ENCODE measurements around the gene MTARC1.

GRCh38 chr1:220812308-220812707 lies 25.6 kb downstream of the MTARC1 start:
- TF ChIP-seq, protein P1, sequence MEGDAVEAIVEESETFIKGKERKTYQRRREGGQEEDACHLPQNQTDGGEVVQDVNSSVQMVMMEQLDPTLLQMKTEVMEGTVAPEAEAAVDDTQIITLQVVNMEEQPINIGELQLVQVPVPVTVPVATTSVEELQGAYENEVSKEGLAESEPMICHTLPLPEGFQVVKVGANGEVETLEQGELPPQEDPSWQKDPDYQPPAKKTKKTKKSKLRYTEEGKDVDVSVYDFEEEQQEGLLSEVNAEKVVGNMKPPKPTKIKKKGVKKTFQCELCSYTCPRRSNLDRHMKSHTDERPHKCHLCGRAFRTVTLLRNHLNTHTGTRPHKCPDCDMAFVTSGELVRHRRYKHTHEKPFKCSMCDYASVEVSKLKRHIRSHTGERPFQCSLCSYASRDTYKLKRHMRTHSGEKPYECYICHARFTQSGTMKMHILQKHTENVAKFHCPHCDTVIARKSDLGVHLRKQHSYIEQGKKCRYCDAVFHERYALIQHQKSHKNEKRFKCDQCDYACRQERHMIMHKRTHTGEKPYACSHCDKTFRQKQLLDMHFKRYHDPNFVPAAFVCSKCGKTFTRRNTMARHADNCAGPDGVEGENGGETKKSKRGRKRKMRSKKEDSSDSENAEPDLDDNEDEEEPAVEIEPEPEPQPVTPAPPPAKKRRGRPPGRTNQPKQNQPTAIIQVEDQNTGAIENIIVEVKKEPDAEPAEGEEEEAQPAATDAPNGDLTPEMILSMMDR (IDR thresholded peaks at IDR 0.05), result no peak
- no peak for TF ChIP-seq EZH2 (IDR thresholded peaks at IDR 0.05; ENCODE audit: borderline replicate concordance, insufficient read depth, low read depth, low read length, poor library complexity, severe bottlenecking)

Measured in B cell (primary cell).